Small intestine (tissue), 7 donors: Measurements from ENCODE around the gene ARHGAP33. TPM values are rescaled to one million over a fixed set of nuclear protein-coding genes. Genes with fewer than 3 reads are reported as not detected.
"Not testable (repeated sequence)": the region's sequence is repeated elsewhere in the genome, so short reads cannot be mapped to it uniquely, and the experiment has no call there.

Source experiments
- DNase-seq, 2 donors: peaks; one replicate each; pipeline versions ENCODE4 v3.0.0 to v3.0.0-alpha.2; 2013
- FAIRE-seq: peaks from 2 replicates; lab custom pipeline; 2012; peaks lifted over from hg19 to GRCh38; lab: Jason Lieb, UNC
- H3K27ac ChIP-seq, 3 donors: one replicate each; pipeline ENCODE4 v1.5.1; 2013; ENCODE audit warnings: low read length in 2 of 3, mild to moderate bottlenecking in 2 of 3, control low read depth in 1 of 3, inconsistent platforms in 1 of 3, low read depth in 1 of 3, moderate library complexity in 1 of 3
- H3K27me3 ChIP-seq, 3 donors: one replicate each; pipeline ENCODE4 v1.6.1; 2013; ENCODE audit warnings: low read length in 3 of 3, inconsistent platforms in 1 of 3; ENCODE audit not compliant: control insufficient read depth in 3 of 3, insufficient read depth in 3 of 3
- H3K36me3 ChIP-seq, 3 donors: one replicate each; pipeline ENCODE4 v1.6.1; 2013; ENCODE audit warnings: low read length in 3 of 3, inconsistent platforms in 1 of 3, low read depth in 1 of 3, mild to moderate bottlenecking in 1 of 3, moderate library complexity in 1 of 3; ENCODE audit not compliant: control insufficient read depth in 3 of 3, insufficient read depth in 2 of 3
- H3K4me1 ChIP-seq, 3 donors: one replicate each; pipeline ENCODE4 v1.6.1; 2013; ENCODE audit warnings: low read length in 2 of 3, inconsistent platforms in 1 of 3, low read depth in 1 of 3, mild to moderate bottlenecking in 1 of 3, moderate library complexity in 1 of 3; ENCODE audit not compliant: control insufficient read depth in 3 of 3, insufficient read depth in 2 of 3
- H3K4me3 ChIP-seq, 3 donors: one replicate each; pipeline ENCODE4 v1.5.1; 2013; ENCODE audit warnings: low read length in 3 of 3, control low read depth in 1 of 3, inconsistent platforms in 1 of 3, low read depth in 1 of 3, mild to moderate bottlenecking in 1 of 3, moderate library complexity in 1 of 3
- H3K9me3 ChIP-seq, 2 donors: one replicate each; pipeline ENCODE4 v1.6.1; 2013; ENCODE audit warnings: low read depth in 1 of 2, low read length in 1 of 2; ENCODE audit not compliant: control insufficient read depth in 2 of 2, insufficient read depth in 1 of 2
- WGBS, 3 donors: extraction: QIAGEN DNeasy Blood & Tissue Kit; methylation state at CpG; one replicate each; pipeline ENCODE4 v1.1.7; 2013; 5-methylcytosine and 5-hydroxymethylcytosine counted together
- polyA plus RNA-seq, 4 donors: library from polyadenylated mRNA; stranded (reverse) in 3 of 4; unstranded in 1 of 4; fragments of 200-250 nt in 3 of 4; fragments of 120-200 nt in 1 of 4; gene quantifications; one replicate each; pipeline versions ENCODE4 v1.2.1 to v1.2.3, GENCODE V29; 2013
- donor health status: healthy with polysubstance abuse.
- donor health status: control.
- donor health status: control.
- donor health status: Bipolar disorder and iron deficiency.
- donor health status: healthy.

Gene ARHGAP33
- polyA plus RNA-seq, 4 donors: 1.1 to 16.2 (median 5.0) TPM

DNA sequence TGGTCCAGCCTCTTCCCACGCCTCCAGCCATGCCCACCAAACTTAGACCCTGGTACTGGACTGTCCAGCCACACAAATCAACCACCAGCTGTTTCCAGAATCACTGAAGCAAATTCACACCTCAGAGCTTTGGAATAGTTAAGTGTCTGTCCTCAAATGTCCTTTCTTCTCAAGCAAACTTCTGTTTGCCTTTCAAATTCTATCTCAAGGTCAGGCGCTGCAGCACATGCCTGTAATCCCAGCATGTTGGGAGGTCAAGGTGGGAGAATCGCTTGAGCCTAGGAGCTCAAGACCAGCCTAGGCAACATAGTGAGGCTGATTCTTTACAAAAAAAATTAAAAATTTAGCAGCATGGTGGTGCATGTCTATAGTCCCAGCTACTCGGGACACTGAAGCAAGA, 56.7 kb downstream of the ARHGAP33 start:
- FAIRE-seq: no peak
- no peak for DNase-seq
- Histone ChIP-seq H3K27me3 (peaks cover 0 to 15% (median 4%) of the 10 kb centered on the region in 3 donors), H3K27ac (no peak overlapping the region), H3K36me3 (no peaks in the 10 kb centered on the region), H3K9me3 (no peaks in the 10 kb centered on the region), H3K4me1 (no peaks in the 10 kb centered on the region), H3K4me3 (no peak overlapping the region)
- 43 to 71% (median 47%) methylated on average over 4 of the region's 4 CpGs for WGBS, 3 donors

DNA sequence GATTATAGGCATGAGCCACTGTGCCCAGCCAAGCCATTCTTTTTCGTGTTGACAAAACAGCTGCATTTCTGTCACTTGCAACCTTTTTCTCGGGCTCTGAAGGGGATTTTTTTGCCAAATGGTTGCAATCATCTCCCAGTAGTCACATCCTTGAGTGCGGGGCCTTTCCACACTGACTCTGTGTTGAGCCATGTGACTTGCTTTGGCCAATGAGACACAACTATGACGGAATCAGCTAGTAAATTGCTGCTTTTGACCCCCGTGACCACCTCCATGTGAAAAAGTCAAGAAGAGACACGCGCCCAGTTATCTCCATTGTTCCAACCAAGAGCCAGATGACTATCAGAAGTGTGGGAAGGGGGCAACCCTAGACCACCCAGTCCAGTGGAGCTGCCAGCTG, 58.6 kb downstream of the ARHGAP33 start:
- H3K27ac ChIP-seq: no peak overlapping the region
- H3K4me3 ChIP-seq: no peak overlapping the region
- DNase-seq (no peak), FAIRE-seq (no peak)
- 52 to 60% (median 59%) methylated on average over 7 of the region's 7 CpGs for WGBS, 3 donors
- no peaks in the 10 kb centered on the region for H3K4me1 ChIP-seq
- H3K36me3 ChIP-seq: no peaks in the 10 kb centered on the region
- peaks cover 0 to 15% (median 2%) of the 10 kb centered on the region in 3 donors for H3K27me3 ChIP-seq
- peaks cover 0 to under 1% of the 10 kb centered on the region in 2 donors for H3K9me3 ChIP-seq

DNA sequence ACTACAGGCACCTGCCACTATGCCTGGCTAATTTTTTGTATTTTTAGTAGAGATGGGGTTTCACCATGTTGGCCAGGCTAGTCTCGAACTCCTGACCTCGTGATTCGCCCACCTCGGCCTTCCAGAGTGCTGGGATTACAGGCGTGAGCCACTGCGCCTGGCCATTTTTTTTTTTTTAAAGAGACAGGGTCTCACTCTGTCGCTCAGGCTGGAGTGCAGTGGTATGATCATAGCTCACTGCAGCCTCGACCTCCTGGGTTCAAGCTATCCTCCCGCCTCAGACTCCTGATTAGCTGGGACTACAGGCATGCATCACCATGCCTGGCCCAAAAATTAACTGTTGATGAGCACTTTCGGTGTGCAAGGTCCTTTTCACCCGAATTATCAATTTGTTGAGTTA, 60.7 kb downstream of the ARHGAP33 start:
- not testable (repeated sequence) for DNase-seq, H3K36me3 ChIP-seq, H3K4me3 ChIP-seq, H3K27ac ChIP-seq, H3K4me1 ChIP-seq, H3K9me3 ChIP-seq, H3K27me3 ChIP-seq, FAIRE-seq
- WGBS, 3 donors: 46 to 56% (median 49%) methylated on average over 11 of the region's 11 CpGs

Other genes with a start within 250 kb of the ARHGAP33 start
- 1 to 10 TPM in 1 of 4 donors, under 1 TPM in 2, not detected in 1; 0.07 to 1.8 (median 0.54) TPM for gene SBSN, start 247.3 kb upstream of the ARHGAP33 start, polyA plus RNA-seq
- not detected for gene GAPDHS, start 242.1 kb upstream of the ARHGAP33 start, polyA plus RNA-seq
- gene TMEM147, start 229.9 kb upstream of the ARHGAP33 start, polyA plus RNA-seq: 100 to 1,000 TPM in 1 of 4 donors, 10 to 100 TPM in 3; 40.3 to 149 (median 77.5) TPM
- gene ATP4A, start 211.9 kb upstream of the ARHGAP33 start, polyA plus RNA-seq: under 1 TPM in 1 of 4 donors, not detected in 3; 0.36 TPM
- not detected for gene PMIS2, start 189.4 kb upstream of the ARHGAP33 start, polyA plus RNA-seq
- gene HAUS5, start 162.8 kb upstream of the ARHGAP33 start, polyA plus RNA-seq: 10 to 100 TPM in 1 of 4 donors, 1 to 10 TPM in 2, under 1 TPM in 1; 0.67 to 12.6 (median 5.5) TPM
- gene RBM42, start 146.5 kb upstream of the ARHGAP33 start, polyA plus RNA-seq: 10 to 100 TPM; 59.7 to 71.5 (median 64.9) TPM
- gene ETV2, start 133.8 kb upstream of the ARHGAP33 start, polyA plus RNA-seq: 1 to 10 TPM; 2.1 to 7.3 (median 4.2) TPM
- 1,000 to 10,000 TPM in 3 of 4 donors, 100 to 1,000 TPM in 1; 326 to 2,391 (median 1,554) TPM for gene COX6B1, start 127.2 kb upstream of the ARHGAP33 start, polyA plus RNA-seq
- under 1 TPM in 1 of 4 donors, not detected in 3; 0.07 TPM for gene UPK1A, start 109.0 kb upstream of the ARHGAP33 start, polyA plus RNA-seq
- under 1 TPM in 2 of 4 donors, not detected in 2; 0.22 to 0.35 TPM for gene ZBTB32, start 71.0 kb upstream of the ARHGAP33 start, polyA plus RNA-seq
- gene KMT2B, start 57.6 kb upstream of the ARHGAP33 start, polyA plus RNA-seq: 10 to 100 TPM; 21.6 to 47.9 (median 26.3) TPM
- 10 to 100 TPM in 3 of 4 donors, 1 to 10 TPM in 1; 4.3 to 17.8 (median 12.1) TPM for gene IGFLR1, start 33.1 kb upstream of the ARHGAP33 start, polyA plus RNA-seq
- gene U2AF1L4, start 30.1 kb upstream of the ARHGAP33 start, polyA plus RNA-seq: 10 to 100 TPM; 14.6 to 99.7 (median 34.7) TPM
- gene PSENEN, start 29.9 kb upstream of the ARHGAP33 start, polyA plus RNA-seq: 10 to 100 TPM; 59.7 to 95.9 (median 70.1) TPM
- 10 to 100 TPM in 3 of 4 donors, 1 to 10 TPM in 1; 9.6 to 58.6 (median 26.7) TPM for gene LIN37, start 27.0 kb upstream of the ARHGAP33 start, polyA plus RNA-seq
- gene HSPB6, start 18.5 kb upstream of the ARHGAP33 start, polyA plus RNA-seq: 10 to 100 TPM in 2 of 4 donors, 1 to 10 TPM in 2; 2.0 to 41.7 (median 11.5) TPM
- gene PROSER3, start 17.4 kb upstream of the ARHGAP33 start, polyA plus RNA-seq: 10 to 100 TPM in 2 of 4 donors, 1 to 10 TPM in 2; 1.8 to 15.0 (median 6.2) TPM
- gene PRODH2, start 37.3 kb downstream of the ARHGAP33 start, polyA plus RNA-seq: under 1 TPM in 2 of 4 donors, not detected in 2; 0.24 to 0.54 TPM
- under 1 TPM in 2 of 4 donors, not detected in 2; 0.06 to 0.52 TPM for gene NPHS1, start 76.9 kb downstream of the ARHGAP33 start, polyA plus RNA-seq
- gene KIRREL2, start 81.3 kb downstream of the ARHGAP33 start, polyA plus RNA-seq: under 1 TPM in 2 of 4 donors, not detected in 2; 0.10 to 0.62 TPM
- 10 to 100 TPM in 1 of 4 donors, 1 to 10 TPM in 2, not detected in 1; 3.6 to 13.8 (median 4.7) TPM for gene APLP1, start 93.0 kb downstream of the ARHGAP33 start, polyA plus RNA-seq
- 1 to 10 TPM; 5.1 to 7.6 (median 6.4) TPM for gene NFKBID, start 125.0 kb downstream of the ARHGAP33 start, polyA plus RNA-seq
- gene HCST, start 127.0 kb downstream of the ARHGAP33 start, polyA plus RNA-seq: 10 to 100 TPM in 2 of 4 donors, 1 to 10 TPM in 2; 2.7 to 17.6 (median 11.0) TPM
- gene TYROBP, start 132.7 kb downstream of the ARHGAP33 start, polyA plus RNA-seq: 100 to 1,000 TPM in 1 of 4 donors, 10 to 100 TPM in 3; 15.9 to 128 (median 63.8) TPM
- 10 to 100 TPM in 2 of 4 donors, 1 to 10 TPM in 2; 3.5 to 11.7 (median 8.7) TPM for gene LRFN3, start 160.8 kb downstream of the ARHGAP33 start, polyA plus RNA-seq
- gene SDHAF1, start 219.6 kb downstream of the ARHGAP33 start, polyA plus RNA-seq: 10 to 100 TPM; 27.8 to 58.4 (median 36.4) TPM
- 10 to 100 TPM in 1 of 4 donors, 1 to 10 TPM in 3; 3.0 to 16.0 (median 3.7) TPM for gene SYNE4, start 233.2 kb downstream of the ARHGAP33 start, polyA plus RNA-seq
- gene ALKBH6, start 238.6 kb downstream of the ARHGAP33 start, polyA plus RNA-seq: 10 to 100 TPM; 14.3 to 19.7 (median 15.6) TPM